CD4-positive, alpha-beta T cell treated with Interleukin-6 for 4 hours (primary cell): Measurements from ENCODE around the gene KIF5A.
A peak's percentile ranks its signal among the peaks of the same experiment; 100 is the strongest.
"Not testable (repeated sequence)": the region's sequence is repeated elsewhere in the genome, so short reads cannot be mapped to it uniquely, and the experiment has no call there.

Experiments
- DNase-seq: peaks from one replicate; pipeline ENCODE4 v3.0.0-alpha.2; 2020; ENCODE audit warnings: mixed read lengths

The KIF5A gene

GRCh38 chr12:57558864-57559263, 9.0 kb downstream of the KIF5A start:
- no peak for DNase-seq

GRCh38 chr12:57560516-57560915, 10.7 kb downstream of the KIF5A start:
- DNase-seq: no peak

GRCh38 chr12:57561117-57561516, 11.3 kb downstream of the KIF5A start:
- DNase-seq: not testable (repeated sequence)

GRCh38 chr12:57563358-57563757, 13.5 kb downstream of the KIF5A start:
- DNase-seq: no peak

- DNase-seq: no peak
These were observed 14.4 kb downstream of the KIF5A start for GRCh38 chr12:57564178-57564740.

GRCh38 chr12:57568838-57569237, 19.0 kb downstream of the KIF5A start:
- no peak for DNase-seq

GRCh38 chr12:57569858-57570257, 20.0 kb downstream of the KIF5A start:
- no peak for DNase-seq

GRCh38 chr12:57570438-57570837, 20.6 kb downstream of the KIF5A start:
- DNase-seq: not testable (repeated sequence)

GRCh38 chr12:57571926-57572762, 22.3 kb downstream of the KIF5A start:
- no peak for DNase-seq

- no peak for DNase-seq
These were observed 25.0 kb downstream of the KIF5A start for GRCh38 chr12:57574795-57575194.

GRCh38 chr12:57575771-57576612, 26.1 kb downstream of the KIF5A start:
- DNase-seq: no peak

GRCh38 chr12:57576613-57577160, 26.8 kb downstream of the KIF5A start:
- DNase-seq: no peak

- DNase-seq: no peak
These were observed 28.3 kb downstream of the KIF5A start for GRCh38 chr12:57577981-57578758.

- no peak for DNase-seq
These were observed 29.2 kb downstream of the KIF5A start for GRCh38 chr12:57579011-57579410.

- DNase-seq: no peak
These were observed 30.0 kb downstream of the KIF5A start for GRCh38 chr12:57579677-57580465.

GRCh38 chr12:57580466-57580795, 30.6 kb downstream of the KIF5A start:
- no peak for DNase-seq

GRCh38 chr12:57581802-57582201, 32.0 kb downstream of the KIF5A start:
- no peak for DNase-seq

- DNase-seq: no peak
These were observed 32.6 kb downstream of the KIF5A start for GRCh38 chr12:57582440-57582839.

- peak; percentile 71 for DNase-seq
These were observed 33.4 kb downstream of the KIF5A start for GRCh38 chr12:57583008-57583831.

- DNase-seq: no peak
These were observed 34.2 kb downstream of the KIF5A start for GRCh38 chr12:57584050-57584449.

GRCh38 chr12:57584690-57585089, 34.8 kb downstream of the KIF5A start:
- DNase-seq: no peak
